Trophoblast cell (in vitro differentiated cells and primary cell): ENCODE results near the gene APOF.
"Not testable (repeated sequence)": the region's sequence is repeated elsewhere in the genome, so short reads cannot be mapped to it uniquely, and the experiment has no call there.

Experiments
- DNase-seq, 2 donors: peaks; one replicate each; pipeline ENCODE4 v3.0.0-alpha.2; 2016
- H2AFZ ChIP-seq: 2 replicates; pipeline ENCODE4 v1.6.1; 2013; ENCODE audit warnings: low read length, moderate library complexity, mild to moderate bottlenecking; ENCODE audit not compliant: insufficient read depth, poor library complexity
- H2AK5ac ChIP-seq: 2 replicates; pipeline ENCODE4 v1.6.1; 2013; ENCODE audit warnings: mild to moderate bottlenecking, low read length
- H2BK120ac ChIP-seq: 2 replicates; pipeline ENCODE4 v1.6.1; 2013; ENCODE audit warnings: low read length, mild to moderate bottlenecking, moderate library complexity; ENCODE audit not compliant: insufficient read depth, poor library complexity
- H2BK12ac ChIP-seq: 2 replicates; pipeline ENCODE4 v1.6.1; 2013; ENCODE audit warnings: mild to moderate bottlenecking, low read length, moderate library complexity
- H2BK5ac ChIP-seq: 2 replicates; pipeline ENCODE4 v1.6.1; 2013; ENCODE audit warnings: low read length, low read depth, moderate library complexity, mild to moderate bottlenecking; ENCODE audit not compliant: poor library complexity
- H3K14ac ChIP-seq: 2 replicates; pipeline ENCODE4 v1.6.1; 2013; ENCODE audit warnings: mild to moderate bottlenecking, low read length
- H3K18ac ChIP-seq: 2 replicates; pipeline ENCODE4 v1.6.1; 2013; ENCODE audit warnings: mild to moderate bottlenecking, low read length
- H3K23ac ChIP-seq: 2 replicates; pipeline ENCODE4 v1.6.1; 2013; ENCODE audit warnings: low read length
- H3K27ac ChIP-seq: 2 replicates; pipeline ENCODE4 v1.5.1; 2013; ENCODE audit warnings: low read depth, mild to moderate bottlenecking, inconsistent platforms, low read length, moderate library complexity
- H3K27me3 ChIP-seq: 2 replicates; pipeline ENCODE4 v1.6.1; 2013; ENCODE audit warnings: inconsistent platforms, mild to moderate bottlenecking, low read length, moderate library complexity; ENCODE audit not compliant: insufficient read depth
- H3K36me3 ChIP-seq, 2 experiments: 1 replicate in 1 of 2; 2 replicates in 1 of 2; pipeline ENCODE4 v1.6.1; 2013; ENCODE audit warnings: low read length in 2 of 2, mild to moderate bottlenecking in 2 of 2, moderate library complexity in 1 of 2; ENCODE audit not compliant: insufficient read depth in 2 of 2, control insufficient read depth in 1 of 2
- H3K4ac ChIP-seq: 2 replicates; pipeline ENCODE4 v1.6.1; 2013; ENCODE audit warnings: low read depth, mild to moderate bottlenecking, low read length, moderate library complexity
- H3K4me1 ChIP-seq, 2 experiments: 1 replicate in 1 of 2; 2 replicates in 1 of 2; pipeline ENCODE4 v1.6.1; 2013; ENCODE audit warnings: low read length in 2 of 2, mild to moderate bottlenecking in 2 of 2, moderate library complexity in 1 of 2; ENCODE audit not compliant: insufficient read depth in 2 of 2, control insufficient read depth in 1 of 2
- H3K4me2 ChIP-seq: 2 replicates; pipeline ENCODE4 v1.6.1; 2013; ENCODE audit warnings: inconsistent platforms, mild to moderate bottlenecking, low read length, moderate library complexity
- H3K4me3 ChIP-seq: 2 replicates; pipeline ENCODE4 v1.5.1; 2013; ENCODE audit warnings: mild to moderate bottlenecking, low read depth, low read length, inconsistent platforms
- H3K79me1 ChIP-seq: one replicate; pipeline ENCODE4 v1.6.1; 2013; ENCODE audit warnings: low read length
- H3K79me2 ChIP-seq: 2 replicates; pipeline ENCODE4 v1.6.1; 2013; ENCODE audit warnings: low read length, mild to moderate bottlenecking; ENCODE audit not compliant: control insufficient read depth, insufficient read depth, poor library complexity
- H3K9ac ChIP-seq: 2 replicates; pipeline ENCODE4 v1.6.1; 2013; ENCODE audit warnings: mild to moderate bottlenecking, low read length
- H3K9me3 ChIP-seq: 2 replicates; pipeline ENCODE4 v1.6.1; 2013; ENCODE audit warnings: low read depth, mild to moderate bottlenecking, control low read depth, inconsistent platforms, low read length; ENCODE audit not compliant: insufficient read depth
- H4K12ac ChIP-seq: 2 replicates; pipeline ENCODE4 v1.6.1; 2013; ENCODE audit warnings: low read depth, mild to moderate bottlenecking, low read length, moderate library complexity
- H4K8ac ChIP-seq: 2 replicates; pipeline ENCODE4 v1.6.1; 2013; ENCODE audit warnings: low read depth, mild to moderate bottlenecking, low read length, moderate library complexity
- H4K91ac ChIP-seq: one replicate; pipeline ENCODE4 v1.6.1; 2013; ENCODE audit warnings: low read depth, mild to moderate bottlenecking, low read length, moderate library complexity
- WGBS: extraction: QIAGEN DNeasy Blood & Tissue Kit; methylation state at CpG from one replicate; pipeline ENCODE4 v1.1.7; 2013; ENCODE audit warnings: missing lambda C conversion rate; ENCODE audit not compliant: insufficient read length, insufficient coverage; ENCODE audit errors: extremely low coverage; 5-methylcytosine and 5-hydroxymethylcytosine counted together

Gene APOF

DNA sequence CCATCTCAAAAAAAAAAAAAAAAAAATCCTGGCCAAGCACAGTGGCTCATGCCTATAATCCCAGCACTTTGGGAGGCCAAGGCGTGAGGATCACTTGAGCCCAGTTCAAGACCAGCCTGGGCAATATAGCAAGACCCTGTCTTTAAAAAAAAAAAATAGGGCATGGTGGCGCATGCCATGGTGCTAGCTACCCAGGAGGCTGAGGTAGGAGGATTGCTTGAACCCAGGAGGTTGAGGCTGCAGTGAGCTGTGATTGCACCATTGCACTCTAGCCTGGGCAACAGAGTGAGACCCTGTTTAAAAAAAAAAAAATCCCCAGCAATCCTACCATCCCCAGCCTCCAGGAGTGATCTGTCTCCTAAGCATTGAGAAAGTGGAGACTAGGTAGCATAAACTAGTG lies 20.4 kb downstream of the APOF start:
- not testable (repeated sequence) for H3K79me2 ChIP-seq, H3K4me2 ChIP-seq
- WGBS, result no CpG with 5 or more reads among the region's 2 CpGs

DNA sequence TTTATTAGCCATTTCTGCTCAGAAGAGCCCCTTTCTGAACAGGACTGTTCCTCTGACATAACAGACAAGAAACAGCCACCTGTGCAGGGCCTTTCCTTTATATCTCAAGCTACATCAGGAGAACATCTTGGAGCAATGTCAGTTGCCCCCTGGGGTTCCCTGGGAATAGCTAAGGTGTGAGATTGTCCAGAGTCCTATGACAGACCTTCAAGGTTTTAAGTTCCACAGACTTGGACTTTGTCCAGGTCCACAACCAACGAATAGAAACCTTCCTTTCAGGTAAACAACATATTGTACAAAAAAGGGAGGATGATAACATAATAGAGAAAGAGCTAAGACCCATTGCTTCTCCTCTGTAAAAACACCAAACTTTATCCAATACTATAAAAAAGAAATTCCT lies 21.0 kb downstream of the APOF start:
- Histone ChIP-seq H3K23ac (no peak overlapping the region), H4K8ac (no peak overlapping the region), H4K12ac (no peak overlapping the region), H3K4me3 (no peak overlapping the region), H3K18ac (no peak overlapping the region), H2BK12ac (no peak overlapping the region), H3K4me2 (no peak overlapping the region), H3K9ac (no peak overlapping the region), H2AFZ (no peak overlapping the region), H4K91ac (no peak overlapping the region), H3K9me3 (no peaks in the 10 kb centered on the region), H3K27ac (peak overlapping the region; percentile 3), H3K36me3 (peaks cover 13 to 32% of the 10 kb centered on the region in 2 experiments), H3K14ac (no peak overlapping the region), H2AK5ac (no peak overlapping the region), H3K4me1 (peaks cover 2 to 5% of the 10 kb centered on the region in 2 experiments), H3K4ac (no peak overlapping the region), H3K79me2 (no peaks in the 10 kb centered on the region), H3K79me1 (no peaks in the 10 kb centered on the region), H2BK120ac (no peak overlapping the region), H2BK5ac (no peak overlapping the region), H3K27me3 (no peaks in the 10 kb centered on the region)
- no peak for DNase-seq
- no CpG with 5 or more reads among the region's 1 CpG for WGBS

More for the DNA sequence above, 20.4 kb downstream of the APOF start:
- H2BK120ac ChIP-seq, H2BK5ac ChIP-seq, H3K4me1 ChIP-seq, H3K9me3 ChIP-seq, H3K79me1 ChIP-seq, H3K4me3 ChIP-seq, H3K4ac ChIP-seq, DNase-seq, H3K9ac ChIP-seq, H2AFZ ChIP-seq, H4K12ac ChIP-seq, H3K27ac ChIP-seq, H3K27me3 ChIP-seq, H4K91ac ChIP-seq, H2AK5ac ChIP-seq, H4K8ac ChIP-seq, H2BK12ac ChIP-seq, H3K14ac ChIP-seq, H3K18ac ChIP-seq, H3K23ac ChIP-seq: not testable (repeated sequence)
- peaks cover 18 to 39% of the 10 kb centered on the region in 2 experiments for H3K36me3 ChIP-seq

DNA sequence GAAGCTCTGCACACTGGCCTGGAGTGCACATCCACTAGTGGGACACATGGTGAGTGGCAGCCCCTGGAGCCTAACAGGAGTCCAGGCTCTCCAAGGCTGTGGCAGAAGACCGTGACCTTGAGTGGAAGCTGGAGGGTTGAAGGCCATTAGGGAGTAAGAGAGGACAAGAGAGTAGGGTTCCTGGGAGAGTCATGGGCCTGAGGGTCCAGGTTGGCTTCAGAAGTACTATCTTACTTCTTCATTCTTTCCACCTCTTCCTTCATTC lies 23.6 kb downstream of the APOF start:
- WGBS, result no CpG with 5 or more reads among the region's 1 CpG
- Histone ChIP-seq H3K4me1 (peaks cover 2 to 5% of the 10 kb centered on the region in 2 experiments), H3K4me3 (no peak overlapping the region), H2AFZ (no peak overlapping the region), H2BK5ac (no peak overlapping the region), H3K79me1 (no peaks in the 10 kb centered on the region), H3K9me3 (no peaks in the 10 kb centered on the region), H3K14ac (no peak overlapping the region), H2AK5ac (no peak overlapping the region), H3K79me2 (no peaks in the 10 kb centered on the region), H2BK120ac (no peak overlapping the region), H4K91ac (no peak overlapping the region), H3K36me3 (peaks cover 7 to 16% of the 10 kb centered on the region in 2 experiments), H3K27ac (no peak overlapping the region), H3K4me2 (no peak overlapping the region), H3K27me3 (no peaks in the 10 kb centered on the region), H4K12ac (no peak overlapping the region), H3K18ac (no peak overlapping the region), H4K8ac (no peak overlapping the region), H3K4ac (no peak overlapping the region), H3K9ac (no peak overlapping the region), H3K23ac (no peak overlapping the region), H2BK12ac (no peak overlapping the region)
- DNase-seq, result no peak

DNA sequence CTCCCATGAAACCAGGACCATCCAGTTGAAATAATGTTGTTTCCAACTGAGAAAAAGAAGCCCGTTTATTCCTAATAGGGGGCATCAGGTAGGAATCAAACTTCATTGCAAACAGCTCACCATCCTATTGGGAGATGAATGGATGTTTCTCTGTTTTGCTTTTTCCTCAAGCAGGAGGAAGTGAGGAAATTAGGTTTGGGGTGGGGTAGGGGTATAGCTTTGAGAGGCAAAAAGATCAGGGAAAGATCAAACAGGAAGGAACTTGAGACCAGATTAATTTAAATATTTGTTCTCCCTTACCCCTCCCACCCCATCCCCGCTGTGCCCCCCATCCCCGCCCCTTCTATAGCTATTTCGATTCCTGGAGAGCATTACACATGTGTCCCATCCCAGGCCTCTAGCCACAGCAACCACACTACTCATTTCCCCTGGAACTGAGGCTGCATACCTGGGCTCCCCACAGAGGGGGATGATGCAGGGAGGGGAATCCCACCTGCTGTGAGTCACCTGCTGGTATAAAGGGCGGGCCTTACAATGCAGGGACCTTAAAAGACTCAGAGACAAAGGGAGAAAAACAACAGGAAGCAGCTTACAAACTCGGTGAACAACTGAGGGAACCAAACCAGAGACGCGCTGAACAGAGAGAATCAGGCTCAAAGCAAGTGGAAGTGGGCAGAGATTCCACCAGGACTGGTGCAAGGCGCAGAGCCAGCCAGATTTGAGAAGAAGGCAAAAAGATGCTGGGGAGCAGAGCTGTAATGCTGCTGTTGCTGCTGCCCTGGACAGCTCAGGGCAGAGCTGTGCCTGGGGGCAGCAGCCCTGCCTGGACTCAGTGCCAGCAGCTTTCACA lies 24.1 kb downstream of the APOF start, which contains the start of gene IL23A:
Gene IL23A, plus strand, starts transcription at position 577 of the 850 bp plus-strand sequence. Its CDS starts 161 bp downstream, at position 738.
- Histone ChIP-seq H3K9ac (no peak within 1 kb of the TSS), H4K91ac (no peak within 1 kb of the TSS), H2BK5ac (no peak within 1 kb of the TSS), H2BK120ac (no peak within 1 kb of the TSS), H4K12ac (no peak within 1 kb of the TSS), H3K4me1 (peaks cover 2 to 5% of the 10 kb centered on the region in 2 experiments), H3K27me3 (no peaks in the 10 kb centered on the region), H3K27ac (no peak within 1 kb of the TSS), H3K4ac (no peak within 1 kb of the TSS), H3K23ac (no peak within 1 kb of the TSS), H3K79me2 (no peaks in the 10 kb centered on the region), H3K4me3 (no peak within 1 kb of the TSS), H4K8ac (no peak within 1 kb of the TSS), H3K14ac (no peak within 1 kb of the TSS), H3K18ac (no peak within 1 kb of the TSS), H3K9me3 (no peaks in the 10 kb centered on the region), H2AFZ (no peak within 1 kb of the TSS), H3K79me1 (peaks cover 2% of the 10 kb centered on the region), H2AK5ac (no peak within 1 kb of the TSS), H2BK12ac (no peak within 1 kb of the TSS), H3K36me3 (peaks cover 3 to 11% of the 10 kb centered on the region in 2 experiments), H3K4me2 (no peak within 1 kb of the TSS)
- DNase-seq, result peak; percentile 37 to 49
- WGBS, result no CpG with 5 or more reads among the region's 9 CpGs
